B cell (primary cell): Measurements from ENCODE around the gene FBLN5. TPM values are rescaled to one million over a fixed set of nuclear protein-coding genes. Genes with fewer than 3 reads are reported as not detected.

ENCODE experiments used
- ATAC-seq: fragments of 200-7000 bp; cut with Tn5 transposase; one replicate; pipeline ENCODE4 v1.10.0; 2021; ENCODE audit warnings: low read depth, mild to moderate bottlenecking, moderate number of reproducible peaks, moderate library complexity
- CTCF ChIA-PET: fragments of 350-600 bp; sonication (Branson Sonifier 250); formaldehyde crosslinking; loops from one replicate; lab custom pipeline; 2021; ENCODE audit warnings: antibody characterized with exemption, inconsistent platforms; lab: Charles Lee
- POLR2A ChIA-PET: fragments of 350-600 bp; sonication (Branson Sonifier 250); formaldehyde crosslinking; loops from one replicate; lab custom pipeline; 2021; ENCODE audit warnings: antibody characterized with exemption; lab: Charles Lee
- DNase-seq: peaks from one replicate; pipeline ENCODE4 v3.0.0; 2013
- H2AFZ ChIP-seq: 2 replicates; pipeline ENCODE4 v1.6.1; 2012; ENCODE audit warnings: mild to moderate bottlenecking, low read depth, low read length; ENCODE audit not compliant: insufficient read depth, poor library complexity, severe bottlenecking
- H3K27ac ChIP-seq, 2 donors: 1 replicate in 1 of 2; 2 replicates in 1 of 2; pipeline ENCODE4 v1.5.1; 2012 to 2013; ENCODE audit warnings: low read length in 2 of 2, mild to moderate bottlenecking in 2 of 2, moderate library complexity in 1 of 2
- H3K27me3 ChIP-seq, 4 experiments: fragments of 200-600 bp in 1 of 4; sonication (generic) in 1 of 4; replicated peaks in 1 of 4; 1 replicate in 2 of 4; 2 replicates in 2 of 4; pipeline versions ENCODE4 v1.6.1 to v1.7.0; 2013 to 2016; ENCODE audit warnings: low read length in 3 of 4, mild to moderate bottlenecking in 2 of 4, mixed read lengths in 1 of 4, moderate library complexity in 1 of 4; ENCODE audit not compliant: insufficient read depth in 4 of 4, control insufficient read depth in 3 of 4; ENCODE audit errors: control extremely low read depth in 1 of 4
- H3K36me3 ChIP-seq, 2 experiments: replicated peaks in 1 of 2; 1 replicate in 1 of 2; 2 replicates in 1 of 2; pipeline versions ENCODE4 v1.6.1 to v1.7.1; 2013; ENCODE audit warnings: low read length in 1 of 2; ENCODE audit not compliant: insufficient read depth in 2 of 2, control insufficient read depth in 1 of 2; ENCODE audit errors: control extremely low read depth in 1 of 2, extremely low read depth in 1 of 2
- H3K4me1 ChIP-seq, 2 donors: fragments of 200-600 bp in 1 of 2; sonication (generic) in 1 of 2; 1 replicate in 1 of 2; 2 replicates in 1 of 2; pipeline versions ENCODE4 v1.5.1 to v1.6.1; 2013 to 2017; ENCODE audit warnings: low read length in 2 of 2; ENCODE audit not compliant: control insufficient read depth in 2 of 2, insufficient read depth in 2 of 2
- H3K4me2 ChIP-seq: replicated peaks from 2 replicates; pipeline ENCODE3; 2012; ENCODE audit warnings: mild to moderate bottlenecking, low read depth, low read length; ENCODE audit not compliant: poor library complexity, severe bottlenecking
- H3K4me3 ChIP-seq, 5 experiments: fragments of 200-600 bp in 1 of 5; sonication (generic) in 1 of 5; 1 replicate in 3 of 5; 2 replicates in 2 of 5; pipeline versions ENCODE4 v1.5.1 to v1.7.0; 2011 to 2016; ENCODE audit warnings: low read length in 4 of 5, mild to moderate bottlenecking in 4 of 5, low read depth in 2 of 5, control low read depth in 1 of 5, moderate library complexity in 1 of 5; ENCODE audit not compliant: insufficient read depth in 1 of 5; ENCODE audit errors: control extremely low read depth in 1 of 5, extremely low read depth in 1 of 5
- H3K79me2 ChIP-seq: fragments of 200-600 bp; sonication (generic); one replicate; pipeline ENCODE4 v1.6.0; 2016; ENCODE audit warnings: low read length; ENCODE audit not compliant: control insufficient read depth, insufficient read depth
- H3K9ac ChIP-seq: fragments of 200-600 bp; sonication (generic); 2 replicates; pipeline ENCODE4 v1.6.1; 2017; ENCODE audit warnings: mild to moderate bottlenecking, low read length, moderate library complexity
- H3K9me3 ChIP-seq, 3 donors: one replicate each; pipeline versions ENCODE4 v1.6.1 to v1.7.1; 2013; ENCODE audit warnings: low read length in 2 of 3; ENCODE audit not compliant: control insufficient read depth in 2 of 3, insufficient read depth in 1 of 3; ENCODE audit errors: control extremely low read depth in 1 of 3
- H4K20me1 ChIP-seq: 2 replicates; pipeline ENCODE4 v1.6.0; 2012; ENCODE audit warnings: mild to moderate bottlenecking, low read length; ENCODE audit not compliant: insufficient read depth, control insufficient read depth, poor library complexity, severe bottlenecking
- H3K27ac Mint-ChIP-seq: one replicate; pipeline ENCODE4 v1.8.0; 2021; ENCODE audit warnings: mixed read lengths
- H3K27me3 Mint-ChIP-seq: one replicate; pipeline ENCODE4 v1.8.0; 2021; ENCODE audit warnings: mixed read lengths
- H3K4me1 Mint-ChIP-seq: one replicate; pipeline ENCODE4 v1.8.0; 2021; ENCODE audit warnings: mixed read lengths
- H3K4me3 Mint-ChIP-seq: one replicate; pipeline ENCODE4 v1.8.0; 2021; ENCODE audit warnings: mixed read lengths
- H3K9me3 Mint-ChIP-seq: one replicate; pipeline ENCODE4 v1.8.0; 2022; ENCODE audit warnings: mixed read lengths; ENCODE audit not compliant: insufficient read depth
- EZH2 ChIP-seq: IDR thresholded peaks from 2 replicates; pipeline ENCODE4 v1.6.1; 2012; ENCODE audit warnings: borderline replicate concordance, low read depth, mild to moderate bottlenecking, moderate library complexity, low read length; ENCODE audit not compliant: insufficient read depth, poor library complexity, severe bottlenecking
- WGBS: methylation state at CpG from one replicate; pipeline ENCODE4 v1.1.5; 2013; ENCODE audit warnings: missing lambda C conversion rate; ENCODE audit not compliant: insufficient coverage; 5-methylcytosine and 5-hydroxymethylcytosine counted together
- intact Hi-C: fragments of 100-400 bp; cut with micrococcal nuclease; formaldehyde crosslinking; loops from one replicate; pipeline ENCODE4 v1.10.0; 2022
- polyA plus RNA-seq: library from polyadenylated mRNA; depleted of rRNA; stranded (reverse); fragments of >200 nt; gene quantifications from 2 replicates; pipeline ENCODE4 v1.2.3, GENCODE V29; 2012
- total RNA-seq, 2 donors: library from RNA; stranded (reverse); fragments of 120-200 nt in 1 of 2; gene quantifications; 1 replicate in 1 of 2; 2 replicates in 1 of 2; pipeline versions ENCODE4 v1.2.3 to v1.2.4, GENCODE V29; 2013 to 2022
- TF ChIP-seq, protein P1 (sequence below): fragments of 200-600 bp; IDR thresholded peaks from one replicate; pipeline ENCODE4 v1.8.0; 2022; ENCODE audit warnings: antibody characterized with exemption, mild to moderate bottlenecking

The FBLN5 gene
- total and polyA plus RNA-seq, 2 donors (not counting 1 experiment from before 2014, with no cell fraction given): 0.31 to 0.37 TPM

DNA sequence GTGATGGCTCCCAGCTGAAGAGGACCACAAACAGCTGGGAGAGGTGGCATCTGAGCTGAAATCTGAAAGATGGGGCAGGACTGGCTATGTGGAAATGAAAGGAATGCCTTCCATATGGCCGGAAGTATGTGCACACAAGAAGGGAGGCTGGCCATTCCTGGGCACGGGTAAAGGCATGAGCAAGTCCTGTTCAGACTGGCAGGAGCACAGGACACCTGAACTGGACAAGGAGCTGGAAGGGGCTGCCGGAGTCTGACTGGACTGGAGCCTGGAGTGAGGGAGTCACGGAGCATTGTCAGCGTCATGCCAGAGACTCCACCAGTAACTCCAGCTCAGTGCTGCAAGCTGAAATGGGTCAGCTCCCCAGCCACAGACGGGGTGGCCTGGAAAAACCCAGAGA, 68.3 kb downstream of the FBLN5 start:
- H3K27ac ChIP-seq: no peak overlapping the region
- ChIA-PET POLR2A (no interaction called here), CTCF (interaction anchor here (1.5 kb wide), 1 partner anchor 10 kb away, joined by 4 read pairs; no protein-coding TSS in a partner anchor)
- H3K4me1 ChIP-seq: peaks cover 9 to 11% of the 10 kb centered on the region in 2 donors
- Mint-ChIP-seq H3K9me3 (no peaks in the 10 kb centered on the region), H3K4me1 (peaks cover 14% of the 10 kb centered on the region), H3K27me3 (no peaks in the 10 kb centered on the region), H3K4me3 (no peak overlapping the region), H3K27ac (no peak overlapping the region)
- H3K79me2 ChIP-seq: no peaks in the 10 kb centered on the region
- ATAC-seq (no peak), DNase-seq (no peak)
- no peaks in the 10 kb centered on the region for H3K36me3 ChIP-seq
- TF ChIP-seq, protein P1, sequence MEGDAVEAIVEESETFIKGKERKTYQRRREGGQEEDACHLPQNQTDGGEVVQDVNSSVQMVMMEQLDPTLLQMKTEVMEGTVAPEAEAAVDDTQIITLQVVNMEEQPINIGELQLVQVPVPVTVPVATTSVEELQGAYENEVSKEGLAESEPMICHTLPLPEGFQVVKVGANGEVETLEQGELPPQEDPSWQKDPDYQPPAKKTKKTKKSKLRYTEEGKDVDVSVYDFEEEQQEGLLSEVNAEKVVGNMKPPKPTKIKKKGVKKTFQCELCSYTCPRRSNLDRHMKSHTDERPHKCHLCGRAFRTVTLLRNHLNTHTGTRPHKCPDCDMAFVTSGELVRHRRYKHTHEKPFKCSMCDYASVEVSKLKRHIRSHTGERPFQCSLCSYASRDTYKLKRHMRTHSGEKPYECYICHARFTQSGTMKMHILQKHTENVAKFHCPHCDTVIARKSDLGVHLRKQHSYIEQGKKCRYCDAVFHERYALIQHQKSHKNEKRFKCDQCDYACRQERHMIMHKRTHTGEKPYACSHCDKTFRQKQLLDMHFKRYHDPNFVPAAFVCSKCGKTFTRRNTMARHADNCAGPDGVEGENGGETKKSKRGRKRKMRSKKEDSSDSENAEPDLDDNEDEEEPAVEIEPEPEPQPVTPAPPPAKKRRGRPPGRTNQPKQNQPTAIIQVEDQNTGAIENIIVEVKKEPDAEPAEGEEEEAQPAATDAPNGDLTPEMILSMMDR: no peak
- TF ChIP-seq EZH2: no peak
- intact Hi-C loops: no loop called here
- H3K4me2 ChIP-seq: no peak overlapping the region
- H3K4me3 ChIP-seq: no peak overlapping the region
- no peaks in the 10 kb centered on the region for H3K9me3 ChIP-seq
- H4K20me1 ChIP-seq: no peaks in the 10 kb centered on the region
- no peak overlapping the region for H2AFZ ChIP-seq
- H3K27me3 ChIP-seq: no peaks in the 10 kb centered on the region
- H3K9ac ChIP-seq: no peak overlapping the region
- WGBS: 80% methylated on average over 6 of the region's 6 CpGs

DNA sequence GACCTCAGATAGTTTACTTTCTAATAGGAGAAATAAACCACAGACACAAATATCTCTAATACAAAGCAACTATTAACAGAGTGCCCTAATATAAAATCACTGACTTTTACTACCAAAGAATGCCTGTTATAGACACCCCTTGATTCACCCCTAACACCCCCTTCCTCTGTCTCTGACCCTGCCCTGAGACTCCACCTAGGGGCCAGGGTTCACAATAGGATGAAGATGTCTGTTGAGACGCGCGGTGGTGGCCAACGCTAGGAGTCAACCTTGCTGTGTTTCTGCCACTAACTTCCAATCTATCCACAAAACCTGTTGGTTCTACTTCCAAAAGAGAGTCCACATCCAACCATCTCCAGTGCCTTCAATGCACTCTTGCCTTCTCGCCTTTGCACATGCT, 69.2 kb downstream of the FBLN5 start:
- H4K20me1 ChIP-seq: no peaks in the 10 kb centered on the region
- ATAC-seq: no peak
- intact Hi-C loops: no loop called here
- H3K9ac ChIP-seq: no peak overlapping the region
- no peak for DNase-seq
- H3K27me3 ChIP-seq: no peaks in the 10 kb centered on the region
- H3K27ac ChIP-seq: no peak overlapping the region
- no peaks in the 10 kb centered on the region for H3K9me3 ChIP-seq
- Mint-ChIP-seq H3K4me3 (no peak overlapping the region), H3K27me3 (no peaks in the 10 kb centered on the region), H3K9me3 (no peaks in the 10 kb centered on the region), H3K4me1 (peaks cover 24% of the 10 kb centered on the region), H3K27ac (no peak overlapping the region)
- CTCF ChIA-PET: no interaction called here
- H3K4me2 ChIP-seq: no peak overlapping the region
- H3K4me1 ChIP-seq: peaks cover 18 to 20% of the 10 kb centered on the region in 2 donors
- no peaks in the 10 kb centered on the region for H3K36me3 ChIP-seq
- no peak overlapping the region for H3K4me3 ChIP-seq
- 92% methylated on average over 2 of the region's 5 CpGs for WGBS
- H3K79me2 ChIP-seq: no peaks in the 10 kb centered on the region
- no peak overlapping the region for H2AFZ ChIP-seq
- TF ChIP-seq, protein P1: no peak
- TF ChIP-seq EZH2: no peak
- POLR2A ChIA-PET: no interaction called here
